ENCODE results near the gene GABARAPL2.
"Not testable (repeated sequence)": the region's sequence is repeated elsewhere in the genome, so short reads cannot be mapped to it uniquely, and the experiment has no call there.

Gene GABARAPL2

GRCh38 chr16:75590920-75591843, 25.0 kb downstream of the GABARAPL2 start:
- no peaks in the 10 kb centered on the region for H3K27me3 ChIP-seq (ENCODE audit: insufficient read depth, low read depth, severe bottlenecking)
- H3K9me3 ChIP-seq (ENCODE audit: severe bottlenecking): no peaks in the 10 kb centered on the region
- no peak for TF ChIP-seq CTCF (IDR thresholded peaks at IDR 0.05; ENCODE audit: low read depth, low read length)
- no peak overlapping the region for H3K4me3 ChIP-seq (ENCODE audit: low read depth, low read length)
- DNase-seq: no peak
- 0 out of 2 replicates have a peak, but pooled peaks cover 4% of the 10 kb centered on the region for H3K36me3 ChIP-seq
- no peak overlapping the region for H3K27ac ChIP-seq

- not testable (repeated sequence) for H3K36me3 ChIP-seq; H3K9me3 ChIP-seq (ENCODE audit: severe bottlenecking); H3K4me3 ChIP-seq (ENCODE audit: low read depth, low read length); H3K27me3 ChIP-seq (ENCODE audit: insufficient read depth, low read depth, severe bottlenecking); DNase-seq; H3K27ac ChIP-seq
Observed at GRCh38 chr16:75591927-75592326, 25.7 kb downstream of the GABARAPL2 start.

GRCh38 chr16:75593308-75593707, 27.1 kb downstream of the GABARAPL2 start:
- Histone ChIP-seq H3K27me3 (ENCODE audit: insufficient read depth, low read depth, severe bottlenecking) (no peaks in the 10 kb centered on the region), H3K4me3 (ENCODE audit: low read depth, low read length) (no peak overlapping the region), H3K27ac (no peak overlapping the region), H3K9me3 (ENCODE audit: severe bottlenecking) (peaks cover 5% of the 10 kb centered on the region), H3K36me3 (peaks cover 20% of the 10 kb centered on the region)
- no peak for TF ChIP-seq CTCF (IDR thresholded peaks at IDR 0.05; ENCODE audit: low read depth, low read length)
- no peak for DNase-seq

GRCh38 chr16:75593825-75594820, 27.9 kb downstream of the GABARAPL2 start:
- no peak overlapping the region for H3K4me3 ChIP-seq (ENCODE audit: low read depth, low read length)
- peaks cover 5% of the 10 kb centered on the region for H3K9me3 ChIP-seq (ENCODE audit: severe bottlenecking)
- peaks cover 23% of the 10 kb centered on the region for H3K36me3 ChIP-seq
- no peak for TF ChIP-seq CTCF (IDR thresholded peaks at IDR 0.05; ENCODE audit: low read depth, low read length)
- no peak for DNase-seq
- no peaks in the 10 kb centered on the region for H3K27me3 ChIP-seq (ENCODE audit: insufficient read depth, low read depth, severe bottlenecking)
- peak overlapping the region; percentile 41; the same call in 1 of the 2 replicates for H3K27ac ChIP-seq

GRCh38 chr16:75599452-75600277, 33.5 kb downstream of the GABARAPL2 start:
- Histone ChIP-seq H3K4me3 (ENCODE audit: low read depth, low read length) (no peak overlapping the region), H3K27ac (no peak overlapping the region), H3K36me3 (peaks cover 70% of the 10 kb centered on the region), H3K9me3 (ENCODE audit: severe bottlenecking) (peaks cover 5% of the 10 kb centered on the region), H3K27me3 (ENCODE audit: insufficient read depth, low read depth, severe bottlenecking) (no peaks in the 10 kb centered on the region)
- DNase-seq: no peak
- TF ChIP-seq CTCF (IDR thresholded peaks at IDR 0.05; ENCODE audit: low read depth, low read length): no peak

Measured in WERI-Rb-1 (cell line).